GM12874 (cell line): Measurements from ENCODE around the gene BLZF1.

Experiments used
- TF ChIP-seq, protein P1 (sequence below): IDR thresholded peaks from 2 replicates; pipeline ENCODE4 v1.5.1; 2011; ENCODE audit warnings: low read depth, mild to moderate bottlenecking, control low read depth, low read length, moderate library complexity; ENCODE audit not compliant: insufficient read depth

Gene BLZF1

DNA sequence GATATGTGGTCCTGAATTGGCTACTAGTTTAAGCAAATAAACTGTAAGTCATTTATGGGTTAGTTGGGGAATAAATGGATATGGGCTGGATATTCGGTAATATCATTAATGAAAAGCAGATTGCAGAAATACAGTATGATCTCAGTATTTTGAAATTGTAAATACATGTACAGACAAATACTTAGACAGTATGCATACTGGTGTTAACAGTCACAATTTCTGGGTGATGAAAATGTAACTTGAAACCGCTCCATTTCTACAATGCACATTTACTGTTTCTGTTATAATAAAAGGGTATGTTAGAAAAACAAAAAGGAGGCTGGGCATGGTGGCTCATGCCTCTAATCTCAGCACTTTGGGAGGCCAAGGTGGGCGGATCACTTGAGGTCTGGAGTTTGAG, 28.0 kb downstream of the BLZF1 start:
- TF ChIP-seq, protein P1, sequence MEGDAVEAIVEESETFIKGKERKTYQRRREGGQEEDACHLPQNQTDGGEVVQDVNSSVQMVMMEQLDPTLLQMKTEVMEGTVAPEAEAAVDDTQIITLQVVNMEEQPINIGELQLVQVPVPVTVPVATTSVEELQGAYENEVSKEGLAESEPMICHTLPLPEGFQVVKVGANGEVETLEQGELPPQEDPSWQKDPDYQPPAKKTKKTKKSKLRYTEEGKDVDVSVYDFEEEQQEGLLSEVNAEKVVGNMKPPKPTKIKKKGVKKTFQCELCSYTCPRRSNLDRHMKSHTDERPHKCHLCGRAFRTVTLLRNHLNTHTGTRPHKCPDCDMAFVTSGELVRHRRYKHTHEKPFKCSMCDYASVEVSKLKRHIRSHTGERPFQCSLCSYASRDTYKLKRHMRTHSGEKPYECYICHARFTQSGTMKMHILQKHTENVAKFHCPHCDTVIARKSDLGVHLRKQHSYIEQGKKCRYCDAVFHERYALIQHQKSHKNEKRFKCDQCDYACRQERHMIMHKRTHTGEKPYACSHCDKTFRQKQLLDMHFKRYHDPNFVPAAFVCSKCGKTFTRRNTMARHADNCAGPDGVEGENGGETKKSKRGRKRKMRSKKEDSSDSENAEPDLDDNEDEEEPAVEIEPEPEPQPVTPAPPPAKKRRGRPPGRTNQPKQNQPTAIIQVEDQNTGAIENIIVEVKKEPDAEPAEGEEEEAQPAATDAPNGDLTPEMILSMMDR, result no peak

DNA sequence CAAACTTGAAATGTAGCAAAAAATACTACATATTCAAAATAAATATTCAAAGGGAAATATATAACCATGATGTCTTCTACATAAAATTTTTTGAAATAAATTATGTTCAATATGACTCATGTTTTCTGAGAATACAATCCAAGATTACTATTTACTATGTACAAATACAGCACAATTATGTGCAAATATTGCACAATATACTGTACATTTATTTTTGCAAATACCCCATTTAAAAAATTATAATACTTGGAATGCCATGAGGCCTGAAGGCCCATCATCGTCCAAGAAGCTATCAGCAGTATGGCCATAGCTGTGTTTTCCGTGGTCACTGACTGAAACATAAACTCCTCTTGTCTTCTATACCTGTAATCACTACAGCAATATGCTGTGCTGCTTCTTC, 47.0 kb downstream of the BLZF1 start:
- TF ChIP-seq, protein P1, result no peak

DNA sequence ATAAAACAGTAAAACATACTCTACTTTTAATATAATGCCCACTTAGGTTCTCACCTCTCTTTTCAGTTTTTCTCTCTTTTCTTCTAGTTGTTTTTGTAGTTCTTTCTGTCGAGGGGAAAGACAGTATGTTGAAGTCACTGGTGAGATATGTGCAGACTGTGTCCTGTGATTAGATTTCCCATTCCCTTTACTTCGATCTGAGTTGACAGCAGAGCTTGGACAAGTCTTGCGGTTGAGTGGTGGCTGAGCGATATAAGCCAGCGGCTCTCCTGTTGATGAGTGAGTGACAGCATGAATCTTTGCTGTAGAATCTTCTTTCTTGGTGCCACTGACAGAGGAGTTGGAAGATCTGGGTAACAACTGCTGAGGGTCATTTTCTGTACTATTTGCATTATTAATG, 53.3 kb downstream of the BLZF1 start:
- TF ChIP-seq, protein P1, result no peak

DNA sequence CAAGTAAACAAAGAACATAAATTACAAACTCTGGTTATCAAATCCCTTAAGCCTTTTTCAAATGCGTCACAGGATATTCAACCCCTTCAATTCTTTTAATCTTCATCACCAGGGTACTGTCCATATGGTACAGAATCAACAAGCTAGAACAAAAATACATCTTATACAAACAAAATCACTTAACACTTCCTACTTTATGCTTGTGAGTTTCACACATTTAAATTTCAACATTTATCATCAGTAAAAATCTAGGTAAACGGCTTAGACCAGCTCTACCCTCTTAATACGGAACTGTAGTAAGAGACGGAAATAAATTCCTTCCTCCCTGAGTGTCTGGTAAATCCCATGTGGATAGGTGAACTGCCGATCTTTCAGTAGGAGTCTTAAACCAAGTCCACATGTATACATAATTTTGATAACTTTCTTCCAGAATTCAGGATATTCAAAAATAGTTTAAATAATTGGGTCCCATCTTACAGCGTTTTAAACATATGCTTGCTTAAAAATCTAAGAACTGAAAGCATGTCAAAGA, 58.2 kb downstream of the BLZF1 start:
- TF ChIP-seq, protein P1, result no peak

DNA sequence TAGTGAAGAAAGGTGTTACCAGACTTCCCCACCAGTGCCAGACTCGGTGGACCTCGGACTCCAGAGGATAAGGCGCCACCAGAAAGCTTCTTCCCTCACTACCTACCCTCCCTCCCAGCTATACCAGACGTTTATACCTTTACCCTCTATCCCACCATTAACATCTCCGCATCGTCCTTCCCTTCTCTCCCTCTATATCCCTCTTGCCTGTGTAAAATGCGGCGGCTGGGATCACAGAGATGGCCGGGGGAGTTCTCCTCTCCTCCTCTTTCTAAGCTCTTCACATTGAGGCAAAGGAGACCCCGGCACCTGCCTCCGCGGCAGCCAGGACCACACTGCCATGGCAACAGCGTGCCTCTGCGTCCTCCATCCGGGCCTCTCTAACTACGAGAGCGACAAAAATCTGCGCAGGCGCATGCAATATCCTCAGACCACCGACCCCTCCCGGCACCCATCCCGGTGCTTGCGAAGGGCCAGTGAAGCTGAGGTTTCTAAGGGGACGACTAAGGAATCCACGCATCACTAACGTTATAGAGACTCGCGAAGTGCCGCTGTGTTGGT, 59.2 kb downstream of the BLZF1 start, which contains the start of gene CCDC181:
Gene CCDC181, minus strand, starts transcription at position 394 of the 561 bp plus-strand sequence. CDS start 2,547 bp downstream, outside the sequence.
- TF ChIP-seq, protein P1, result no peak
